ENCODE data around the gene PLGRKT. TPM values are rescaled to one million over a fixed set of nuclear protein-coding genes. Genes with fewer than 3 reads are reported as not detected.

The PLGRKT gene
- total RNA-seq, 2 experiments from 2014 or later, result 10.4 to 26.1 TPM

GRCh38 chr9:5421163-5421562 lies 16.6 kb downstream of the PLGRKT start:
- Histone ChIP-seq H3K9me2 (ENCODE audit: insufficient read depth, low read length) (no peaks in the 10 kb centered on the region), H3K9me3 (ENCODE audit: low read length) (no peaks in the 10 kb centered on the region), H3K4me1 (ENCODE audit: insufficient read depth, low read length, poor library complexity, severe bottlenecking) (no peaks in the 10 kb centered on the region), H3K4me3 (ENCODE audit: low read depth, low read length, poor library complexity, severe bottlenecking) (no peak overlapping the region), H3K79me2 (ENCODE audit: insufficient read depth, low read depth, low read length) (peaks cover 3% of the 10 kb centered on the region; the same call in 1 of the 2 replicates), H3K4me2 (ENCODE audit: low read length) (no peak overlapping the region), H4K20me1 (ENCODE audit: insufficient read depth, low read length) (no peaks in the 10 kb centered on the region), H3K27ac (ENCODE audit: low read depth, low read length, poor library complexity, severe bottlenecking) (no peak overlapping the region), H3K36me3 (ENCODE audit: insufficient read depth, low read length) (no peaks in the 10 kb centered on the region), H2AFZ (ENCODE audit: low read length) (no peak overlapping the region)
- intact Hi-C loops (cut with micrococcal nuclease; ENCODE audit: unreplicated experiment), result no loop called here
- CTCF ChIA-PET (ENCODE audit: unreplicated experiment), result no interaction called here
- no TSS peak for BruUV-seq (replicated peaks)
- POLR2A ChIA-PET, result interaction anchor here (0.6 kb wide), 1 partner anchor 16 kb away, joined by 3 read pairs; the partner anchor contains the start of gene PLGRKT
- TF ChIP-seq EZH2phosphoT487 (IDR thresholded peaks at IDR 0.05; ENCODE audit: borderline replicate concordance, low read depth, low read length) (no peak), CTCF (conservative IDR thresholded peaks at IDR 0.05; ENCODE audit: low read length) (no peak)
- no peak for DNase-seq (ENCODE audit: low spot score)

- intact Hi-C loops (cut with micrococcal nuclease; ENCODE audit: unreplicated experiment), result no loop called here
Measured at GRCh38 chr9:5419987-5420386, 17.7 kb downstream of the PLGRKT start.

More at GRCh38 chr9:5419987-5420386, 17.7 kb downstream of the PLGRKT start:
- Histone ChIP-seq H3K4me3 (ENCODE audit: low read depth, low read length, poor library complexity, severe bottlenecking) (no peak overlapping the region), H3K9me2 (ENCODE audit: insufficient read depth, low read length) (no peaks in the 10 kb centered on the region), H2AFZ (ENCODE audit: low read length) (no peak overlapping the region), H3K4me2 (ENCODE audit: low read length) (no peak overlapping the region), H4K20me1 (ENCODE audit: insufficient read depth, low read length) (no peaks in the 10 kb centered on the region), H3K36me3 (ENCODE audit: insufficient read depth, low read length) (no peaks in the 10 kb centered on the region), H3K27ac (ENCODE audit: low read depth, low read length, poor library complexity, severe bottlenecking) (no peak overlapping the region), H3K79me2 (ENCODE audit: insufficient read depth, low read depth, low read length) (peaks cover 3% of the 10 kb centered on the region; the same call in 1 of the 2 replicates), H3K9me3 (ENCODE audit: low read length) (no peaks in the 10 kb centered on the region), H3K4me1 (ENCODE audit: insufficient read depth, low read length, poor library complexity, severe bottlenecking) (no peaks in the 10 kb centered on the region)
- no peak for DNase-seq (ENCODE audit: low spot score)
- POLR2A ChIA-PET, result no interaction called here
- no TSS peak for BruUV-seq (replicated peaks)
- CTCF ChIA-PET (ENCODE audit: unreplicated experiment), result no interaction called here
- TF ChIP-seq CTCF (conservative IDR thresholded peaks at IDR 0.05; ENCODE audit: low read length), result no peak
- TF ChIP-seq EZH2phosphoT487 (IDR thresholded peaks at IDR 0.05; ENCODE audit: borderline replicate concordance, low read depth, low read length), result no peak
